Esophagus squamous epithelium (tissue), 4 donors: ENCODE measurements around the gene SCPEP1. TPM values are rescaled to one million over a fixed set of nuclear protein-coding genes. Genes with fewer than 3 reads are reported as not detected.

Experiments
- total RNA-seq, 4 donors: library from RNA; depleted of rRNA; stranded (reverse); fragments of >200 nt; gene quantifications; one replicate each; pipeline ENCODE4 v1.1.0, GENCODE V29; 2016

The SCPEP1 gene
- total RNA-seq, 4 donors from 2014 or later, result 53.0 to 129 (median 61.5) TPM

Other genes with a start within 250 kb of the SCPEP1 start
- 1 to 10 TPM in 1 of 4 donors, under 1 TPM in 3; 0.27 to 1.7 (median 0.53) TPM for gene C17orf67, start 144.2 kb upstream of the SCPEP1 start, total RNA-seq
- gene DGKE, start 144.0 kb upstream of the SCPEP1 start, total RNA-seq, result 10 to 100 TPM in 1 of 4 donors, 1 to 10 TPM in 3; 1.7 to 10.7 (median 7.9) TPM
- 10 to 100 TPM; 25.4 to 38.6 (median 34.6) TPM for gene TRIM25, start 64.1 kb upstream of the SCPEP1 start, total RNA-seq
- gene COIL, start 17.1 kb upstream of the SCPEP1 start, total RNA-seq, result 10 to 100 TPM; 10.8 to 13.2 (median 11.4) TPM
- gene AKAP1, start 107.1 kb downstream of the SCPEP1 start, total RNA-seq, result 10 to 100 TPM; 22.6 to 51.9 (median 33.3) TPM